C1 segment of cervical spinal cord (tissue), 14 donors: Measurements from ENCODE around the gene EHD1.

Source experiments
- DNase-seq, 14 donors: peaks; one replicate each; lab custom pipeline; 2025; lab: John Stamatoyannopoulos, UW

Gene EHD1

GRCh38 chr11:64878494-64879243, at the start of gene EHD1:
Gene EHD1 (minus strand): TSS chr11:64878621. CDS start chr11:64878464, 157 bp downstream.
- DNase-seq: peak; percentile 84 to 99 (median 96)

GRCh38 chr11:64926689-64927088, 48.3 kb upstream of the EHD1 start:
- no peak for DNase-seq

GRCh38 chr11:64925536-64926436, 47.4 kb upstream of the EHD1 start:
- no peak for DNase-seq

- DNase-seq: peak in 2 of 14 donors; percentile 37 to 65
Measured at GRCh38 chr11:64924910-64925284, 46.5 kb upstream of the EHD1 start.

GRCh38 chr11:64923944-64924909, 45.8 kb upstream of the EHD1 start, which contains the start of gene PPP2R5B:
Gene PPP2R5B (plus strand): TSS chr11:64924689. CDS start chr11:64925735, 1,046 bp downstream.
- DNase-seq: peak; percentile 74 to 98 (median 92)

- DNase-seq: peak in 1 of 14 donors; percentile 40
Measured at GRCh38 chr11:64923151-64923661, 44.8 kb upstream of the EHD1 start.

GRCh38 chr11:64921384-64921783, 43.0 kb upstream of the EHD1 start:
- no peak for DNase-seq

GRCh38 chr11:64920124-64920523, 41.7 kb upstream of the EHD1 start:
- DNase-seq: no peak

- DNase-seq: peak in 1 of 14 donors; percentile 36
Measured at GRCh38 chr11:64919627-64920026, 41.2 kb upstream of the EHD1 start.

- DNase-seq: peak in 3 of 14 donors; percentile 6 to 10 (median 9)
Measured at GRCh38 chr11:64918017-64918416, 39.6 kb upstream of the EHD1 start.

- DNase-seq: no peak
Measured at GRCh38 chr11:64917663-64917995, 39.2 kb upstream of the EHD1 start.

- peak; percentile 77 to 100 (median 97) for DNase-seq
Measured at GRCh38 chr11:64916775-64917662, 38.6 kb upstream of the EHD1 start, which contains the start of gene ATG2A. Gene ATG2A (minus strand): TSS chr11:64917209. CDS start chr11:64917135, 74 bp downstream.

GRCh38 chr11:64916040-64916774, 37.8 kb upstream of the EHD1 start:
- peak in 4 of 14 donors; percentile 6 to 34 (median 16) for DNase-seq

- no peak for DNase-seq
Measured at GRCh38 chr11:64915376-64915887, 37.0 kb upstream of the EHD1 start.

- DNase-seq: no peak
Measured at GRCh38 chr11:64914123-64914522, 35.7 kb upstream of the EHD1 start.

- no peak for DNase-seq
Measured at GRCh38 chr11:64913171-64913727, 34.8 kb upstream of the EHD1 start.

GRCh38 chr11:64911689-64912088, 33.3 kb upstream of the EHD1 start:
- no peak for DNase-seq

- DNase-seq: no peak
Measured at GRCh38 chr11:64911142-64911541, 32.7 kb upstream of the EHD1 start.
